ENCODE results near the gene TMEFF2.

TMEFF2 gene

DNA sequence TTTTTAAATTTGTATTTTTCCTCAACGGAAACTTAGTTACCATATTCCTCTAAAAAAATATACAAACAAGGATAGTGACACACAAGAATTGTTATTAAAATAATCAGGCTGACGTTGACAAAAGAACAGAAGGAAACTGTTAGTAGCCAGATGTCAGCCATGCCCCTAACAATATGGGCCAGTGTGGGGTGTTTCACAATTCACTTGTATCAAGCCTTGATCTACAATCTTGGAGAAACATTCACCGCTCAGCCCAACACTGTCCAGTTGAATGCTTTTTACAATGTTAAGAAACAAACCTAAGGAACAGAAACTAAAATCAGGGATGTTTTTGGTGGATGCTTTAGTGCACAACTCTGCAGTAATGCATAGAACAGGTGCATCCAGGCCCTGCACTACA, 44.6 kb downstream of the TMEFF2 start:
- Histone ChIP-seq H2BK5ac (ENCODE audit: low read length) (no peak overlapping the region), H3K4me2 (ENCODE audit: insufficient read depth, low read length, poor library complexity, severe bottlenecking) (no peak overlapping the region), H4K8ac (ENCODE audit: low read depth, low read length) (no peak overlapping the region), H3K27me3 (ENCODE audit: control insufficient read depth in 3 of 3, insufficient read depth in 3 of 3, low read depth in 1 of 3, low read length in 3 of 3) (no peaks in the 10 kb centered on the region), H3K4me1 (ENCODE audit: control insufficient read depth in 2 of 2, insufficient read depth in 1 of 2, low read depth in 1 of 2, low read length in 2 of 2) (peaks cover 0 to 10% of the 10 kb centered on the region in 2 donors), H3K27ac (replicated peaks; ENCODE audit: low read length) (no peak overlapping the region), H2BK120ac (ENCODE audit: low read depth, low read length) (no peak overlapping the region), H2BK15ac (ENCODE audit: low read length) (no peak overlapping the region), H2AFZ (ENCODE audit: low read length) (no peak overlapping the region), H4K91ac (ENCODE audit: low read depth, low read length, poor library complexity) (no peak overlapping the region), H3K4me3 (ENCODE audit: low read length in 2 of 2) (no peak overlapping the region), H3K18ac (ENCODE audit: low read length) (no peak overlapping the region), H3K36me3 (replicated peaks in 1 of 2; ENCODE audit: control insufficient read depth in 2 of 2, insufficient read depth in 2 of 2, low read length in 2 of 2) (no peaks in the 10 kb centered on the region), H2BK12ac (ENCODE audit: low read length) (no peak overlapping the region), H3K14ac (ENCODE audit: low read length) (no peak overlapping the region), H3K9ac (ENCODE audit: low read depth, low read length, poor library complexity) (no peak overlapping the region), H3K23ac (ENCODE audit: low read depth, low read length, poor library complexity) (no peak overlapping the region), H2AK5ac (ENCODE audit: low read depth, low read length) (no peak overlapping the region), H3K9me3 (replicated peaks in 1 of 2; ENCODE audit: control insufficient read depth in 2 of 2, insufficient read depth in 1 of 2, low read depth in 1 of 2, low read length in 2 of 2) (no peaks in the 10 kb centered on the region), H3K79me1 (ENCODE audit: low read depth, low read length) (no peaks in the 10 kb centered on the region), H3K4ac (ENCODE audit: low read length) (no peak overlapping the region)
- WGBS, 2 donors (ENCODE audit: extremely low coverage in 2 of 2, insufficient read length in 2 of 2, insufficient replicate concordance in 1 of 2) = no CpG with 5 or more reads among the region's 3 CpGs
- no peak for DNase-seq (ENCODE audit: low spot score)

DNA sequence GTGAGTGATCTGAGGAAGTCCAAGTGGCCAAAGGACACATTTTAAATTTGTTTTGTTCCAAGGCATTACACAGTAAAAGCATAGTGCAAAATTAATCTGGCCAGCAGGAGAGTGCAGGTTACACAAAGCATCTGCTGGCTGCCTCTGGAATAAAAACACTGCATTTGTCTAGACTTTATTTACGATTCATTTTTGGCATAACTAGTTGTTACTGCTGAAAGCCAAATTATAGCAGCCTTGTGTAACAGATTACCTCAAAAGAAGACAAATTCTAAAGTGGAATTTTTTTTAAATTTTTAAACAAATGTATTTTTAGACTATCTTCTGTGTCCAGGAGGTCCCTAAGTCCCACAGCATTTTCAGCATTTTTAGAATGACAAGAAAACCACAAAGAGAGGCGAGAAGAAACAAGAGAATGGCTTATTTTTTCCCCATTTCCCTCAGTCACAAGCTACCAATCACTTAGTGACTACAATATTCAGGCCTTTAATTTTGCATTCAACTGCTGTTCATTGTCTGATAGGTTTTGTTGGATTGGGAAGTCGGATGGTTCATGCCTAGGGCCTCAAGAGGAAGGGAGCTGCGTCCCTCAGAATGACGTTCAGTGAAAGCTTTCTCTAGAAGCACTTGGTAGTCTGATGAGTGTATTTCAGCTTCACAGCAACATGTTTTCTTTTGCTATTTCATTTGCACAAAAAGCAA, 46.0 kb downstream of the TMEFF2 start:
- no CpG with 5 or more reads among the region's 5 CpGs for WGBS, 2 donors (ENCODE audit: extremely low coverage in 2 of 2, insufficient read length in 2 of 2, insufficient replicate concordance in 1 of 2)
- H3K4me3 ChIP-seq (ENCODE audit: low read length in 2 of 2) = no peak overlapping the region
- H3K4me2 ChIP-seq (ENCODE audit: insufficient read depth, low read length, poor library complexity, severe bottlenecking) = no peak overlapping the region
- H3K9me3 ChIP-seq (replicated peaks in 1 of 2; ENCODE audit: control insufficient read depth in 2 of 2, insufficient read depth in 1 of 2, low read depth in 1 of 2, low read length in 2 of 2) = no peaks in the 10 kb centered on the region
- no peak for DNase-seq (ENCODE audit: low spot score)
- H3K9ac ChIP-seq (ENCODE audit: low read depth, low read length, poor library complexity) = no peak overlapping the region
- H3K23ac ChIP-seq (ENCODE audit: low read depth, low read length, poor library complexity) = no peak overlapping the region
- H3K27me3 ChIP-seq (ENCODE audit: control insufficient read depth in 3 of 3, insufficient read depth in 3 of 3, low read depth in 1 of 3, low read length in 3 of 3) = no peaks in the 10 kb centered on the region
- H3K36me3 ChIP-seq (replicated peaks in 1 of 2; ENCODE audit: control insufficient read depth in 2 of 2, insufficient read depth in 2 of 2, low read length in 2 of 2) = no peaks in the 10 kb centered on the region
- H3K27ac ChIP-seq (replicated peaks; ENCODE audit: low read length) = no peak overlapping the region
- H2BK120ac ChIP-seq (ENCODE audit: low read depth, low read length) = no peak overlapping the region
- no peak overlapping the region for H2BK5ac ChIP-seq (ENCODE audit: low read length)
- H4K91ac ChIP-seq (ENCODE audit: low read depth, low read length, poor library complexity) = no peak overlapping the region
- H2AFZ ChIP-seq (ENCODE audit: low read length) = peak overlapping the region; percentile 44
- no peaks in the 10 kb centered on the region for H3K79me1 ChIP-seq (ENCODE audit: low read depth, low read length)
- peaks cover 0 to 10% of the 10 kb centered on the region in 2 donors for H3K4me1 ChIP-seq (ENCODE audit: control insufficient read depth in 2 of 2, insufficient read depth in 1 of 2, low read depth in 1 of 2, low read length in 2 of 2)
- H3K14ac ChIP-seq (ENCODE audit: low read length) = no peak overlapping the region
- H3K4ac ChIP-seq (ENCODE audit: low read length) = no peak overlapping the region
- H3K18ac ChIP-seq (ENCODE audit: low read length) = no peak overlapping the region
- H4K8ac ChIP-seq (ENCODE audit: low read depth, low read length) = no peak overlapping the region
- H2AK5ac ChIP-seq (ENCODE audit: low read depth, low read length) = no peak overlapping the region
- H2BK12ac ChIP-seq (ENCODE audit: low read length) = no peak overlapping the region
- H2BK15ac ChIP-seq (ENCODE audit: low read length) = no peak overlapping the region

- peaks cover 0 to 10% of the 10 kb centered on the region in 2 donors for H3K4me1 ChIP-seq (ENCODE audit: control insufficient read depth in 2 of 2, insufficient read depth in 1 of 2, low read depth in 1 of 2, low read length in 2 of 2)
- H3K9ac ChIP-seq (ENCODE audit: low read depth, low read length, poor library complexity) = no peak overlapping the region
- H3K9me3 ChIP-seq (replicated peaks in 1 of 2; ENCODE audit: control insufficient read depth in 2 of 2, insufficient read depth in 1 of 2, low read depth in 1 of 2, low read length in 2 of 2) = no peaks in the 10 kb centered on the region
- H3K27ac ChIP-seq (replicated peaks; ENCODE audit: low read length) = no peak overlapping the region
- WGBS, 2 donors (ENCODE audit: extremely low coverage in 2 of 2, insufficient read length in 2 of 2, insufficient replicate concordance in 1 of 2) = no CpG with 5 or more reads among the region's 2 CpGs
- H3K4me3 ChIP-seq (ENCODE audit: low read length in 2 of 2) = no peak overlapping the region
- DNase-seq (ENCODE audit: low spot score) = no peak
- peak overlapping the region; percentile 44 for H2AFZ ChIP-seq (ENCODE audit: low read length)
- H3K18ac ChIP-seq (ENCODE audit: low read length) = no peak overlapping the region
- no peaks in the 10 kb centered on the region for H3K36me3 ChIP-seq (replicated peaks in 1 of 2; ENCODE audit: control insufficient read depth in 2 of 2, insufficient read depth in 2 of 2, low read length in 2 of 2)
- no peak overlapping the region for H3K23ac ChIP-seq (ENCODE audit: low read depth, low read length, poor library complexity)
- H2BK15ac ChIP-seq (ENCODE audit: low read length) = no peak overlapping the region
- no peaks in the 10 kb centered on the region for H3K27me3 ChIP-seq (ENCODE audit: control insufficient read depth in 3 of 3, insufficient read depth in 3 of 3, low read depth in 1 of 3, low read length in 3 of 3)
- H2BK5ac ChIP-seq (ENCODE audit: low read length) = no peak overlapping the region
- H2AK5ac ChIP-seq (ENCODE audit: low read depth, low read length) = no peak overlapping the region
- H2BK120ac ChIP-seq (ENCODE audit: low read depth, low read length) = no peak overlapping the region
- no peak overlapping the region for H4K8ac ChIP-seq (ENCODE audit: low read depth, low read length)
- H3K79me1 ChIP-seq (ENCODE audit: low read depth, low read length) = no peaks in the 10 kb centered on the region
- H3K4me2 ChIP-seq (ENCODE audit: insufficient read depth, low read length, poor library complexity, severe bottlenecking) = no peak overlapping the region
- no peak overlapping the region for H2BK12ac ChIP-seq (ENCODE audit: low read length)
- H3K14ac ChIP-seq (ENCODE audit: low read length) = no peak overlapping the region
- no peak overlapping the region for H3K4ac ChIP-seq (ENCODE audit: low read length)
- H4K91ac ChIP-seq (ENCODE audit: low read depth, low read length, poor library complexity) = no peak overlapping the region
Observed at GRCh38 chr2:192148241-192148619, 46.5 kb downstream of the TMEFF2 start.

- H3K79me1 ChIP-seq (ENCODE audit: low read depth, low read length) = no peaks in the 10 kb centered on the region
- H4K8ac ChIP-seq (ENCODE audit: low read depth, low read length) = no peak overlapping the region
- no peak overlapping the region for H3K14ac ChIP-seq (ENCODE audit: low read length)
- no peak for DNase-seq (ENCODE audit: low spot score)
- H3K4me2 ChIP-seq (ENCODE audit: insufficient read depth, low read length, poor library complexity, severe bottlenecking) = no peak overlapping the region
- H3K4me3 ChIP-seq (ENCODE audit: low read length in 2 of 2) = no peak overlapping the region
- no peak overlapping the region for H2BK12ac ChIP-seq (ENCODE audit: low read length)
- H2BK120ac ChIP-seq (ENCODE audit: low read depth, low read length) = no peak overlapping the region
- no peak overlapping the region for H3K23ac ChIP-seq (ENCODE audit: low read depth, low read length, poor library complexity)
- peaks cover 0 to 10% of the 10 kb centered on the region in 2 donors for H3K4me1 ChIP-seq (ENCODE audit: control insufficient read depth in 2 of 2, insufficient read depth in 1 of 2, low read depth in 1 of 2, low read length in 2 of 2)
- no peak overlapping the region for H3K4ac ChIP-seq (ENCODE audit: low read length)
- no peaks in the 10 kb centered on the region for H3K27me3 ChIP-seq (ENCODE audit: control insufficient read depth in 3 of 3, insufficient read depth in 3 of 3, low read depth in 1 of 3, low read length in 3 of 3)
- H2AFZ ChIP-seq (ENCODE audit: low read length) = peak overlapping the region; percentile 12
- no peak overlapping the region for H2AK5ac ChIP-seq (ENCODE audit: low read depth, low read length)
- H3K27ac ChIP-seq (replicated peaks; ENCODE audit: low read length) = no peak overlapping the region
- no peak overlapping the region for H2BK15ac ChIP-seq (ENCODE audit: low read length)
- H3K18ac ChIP-seq (ENCODE audit: low read length) = no peak overlapping the region
- no peaks in the 10 kb centered on the region for H3K36me3 ChIP-seq (replicated peaks in 1 of 2; ENCODE audit: control insufficient read depth in 2 of 2, insufficient read depth in 2 of 2, low read length in 2 of 2)
- H3K9me3 ChIP-seq (replicated peaks in 1 of 2; ENCODE audit: control insufficient read depth in 2 of 2, insufficient read depth in 1 of 2, low read depth in 1 of 2, low read length in 2 of 2) = no peaks in the 10 kb centered on the region
- H4K91ac ChIP-seq (ENCODE audit: low read depth, low read length, poor library complexity) = no peak overlapping the region
- WGBS, 2 donors (ENCODE audit: extremely low coverage in 2 of 2, insufficient read length in 2 of 2, insufficient replicate concordance in 1 of 2) = no CpG with 5 or more reads among the region's 1 CpG
- no peak overlapping the region for H2BK5ac ChIP-seq (ENCODE audit: low read length)
- H3K9ac ChIP-seq (ENCODE audit: low read depth, low read length, poor library complexity) = no peak overlapping the region
Observed at GRCh38 chr2:192146069-192147015, 48.4 kb downstream of the TMEFF2 start.

Measured in neuronal stem cell (in vitro differentiated cells).